PC-9 (cell line): ENCODE results near the gene MARK2.

Source experiments
- EZH2 ChIP-seq: fragments of 200-600 bp; sonication (generic); IDR thresholded peaks from 2 replicates; pipeline ENCODE4 v1.8.0; 2017; ENCODE audit warnings: antibody characterized with exemption, low read depth
- TF ChIP-seq, protein P1 (sequence below): fragments of 200-600 bp; sonication (generic); conservative IDR thresholded peaks from 2 replicates; pipeline ENCODE4 v1.6.1; 2017; ENCODE audit warnings: mixed run types, antibody characterized with exemption, mild to moderate bottlenecking, moderate library complexity

DNA sequence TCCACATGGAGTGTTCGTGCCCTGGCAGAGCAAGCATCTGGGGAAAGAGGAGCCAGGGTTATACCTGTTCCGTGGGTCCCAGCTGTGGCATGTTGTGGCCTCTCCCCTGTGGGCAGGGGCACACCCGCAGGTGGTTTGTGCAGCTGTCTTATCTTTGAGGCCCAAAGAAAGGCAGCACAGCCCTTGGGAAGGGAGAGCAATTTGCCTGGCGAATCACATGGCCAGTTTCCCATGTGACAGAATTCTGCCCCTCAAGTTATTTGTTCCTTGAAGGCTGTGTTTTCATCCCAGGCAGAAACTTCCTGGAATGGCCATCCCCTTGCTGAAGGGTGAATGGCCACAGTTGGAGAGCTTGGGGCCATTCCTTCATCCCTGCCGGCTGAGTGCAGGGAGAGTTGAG lies 119.1 kb downstream of the MARK2 start:
- TF ChIP-seq, protein P1, sequence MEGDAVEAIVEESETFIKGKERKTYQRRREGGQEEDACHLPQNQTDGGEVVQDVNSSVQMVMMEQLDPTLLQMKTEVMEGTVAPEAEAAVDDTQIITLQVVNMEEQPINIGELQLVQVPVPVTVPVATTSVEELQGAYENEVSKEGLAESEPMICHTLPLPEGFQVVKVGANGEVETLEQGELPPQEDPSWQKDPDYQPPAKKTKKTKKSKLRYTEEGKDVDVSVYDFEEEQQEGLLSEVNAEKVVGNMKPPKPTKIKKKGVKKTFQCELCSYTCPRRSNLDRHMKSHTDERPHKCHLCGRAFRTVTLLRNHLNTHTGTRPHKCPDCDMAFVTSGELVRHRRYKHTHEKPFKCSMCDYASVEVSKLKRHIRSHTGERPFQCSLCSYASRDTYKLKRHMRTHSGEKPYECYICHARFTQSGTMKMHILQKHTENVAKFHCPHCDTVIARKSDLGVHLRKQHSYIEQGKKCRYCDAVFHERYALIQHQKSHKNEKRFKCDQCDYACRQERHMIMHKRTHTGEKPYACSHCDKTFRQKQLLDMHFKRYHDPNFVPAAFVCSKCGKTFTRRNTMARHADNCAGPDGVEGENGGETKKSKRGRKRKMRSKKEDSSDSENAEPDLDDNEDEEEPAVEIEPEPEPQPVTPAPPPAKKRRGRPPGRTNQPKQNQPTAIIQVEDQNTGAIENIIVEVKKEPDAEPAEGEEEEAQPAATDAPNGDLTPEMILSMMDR, result no peak
- no peak for TF ChIP-seq EZH2
